ENCODE measurements around the gene PKIG. TPM values are rescaled to one million over a fixed set of nuclear protein-coding genes. Genes with fewer than 3 reads are reported as not detected.

PKIG gene
- polyA plus RNA-seq, 1 experiment: 186 TPM

DNA sequence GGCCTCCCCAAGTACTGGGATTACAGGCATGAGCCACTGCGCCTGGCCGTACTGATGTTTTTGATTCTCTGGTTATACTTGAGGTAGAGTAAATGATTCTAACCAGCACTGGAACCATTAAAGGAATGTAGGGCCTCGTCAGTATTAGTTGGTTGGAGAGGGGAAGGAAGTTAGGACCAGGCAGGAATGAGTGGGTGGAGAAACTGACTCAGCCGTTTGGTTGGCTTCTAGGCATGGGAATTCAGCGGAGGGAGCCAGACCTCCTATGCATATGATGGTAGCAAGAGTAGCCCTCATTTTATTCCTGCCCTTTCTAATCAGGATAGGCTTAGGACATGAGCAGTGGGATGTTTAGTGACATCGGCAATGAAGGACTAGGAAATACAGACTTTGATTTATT lies 41.5 kb upstream of the PKIG start:
- Histone ChIP-seq H3K36me3 (ENCODE audit: control insufficient read depth, insufficient read depth, low read length) (no peaks in the 10 kb centered on the region), H3K4me3 (ENCODE audit: low read depth, low read length) (no peak overlapping the region), H3K27me3 (ENCODE audit: control insufficient read depth, insufficient read depth, low read length) (no peaks in the 10 kb centered on the region)
- ChIA-PET POLR2A (no interaction called here), CTCF (interaction anchor here (0.6 to 2.0 kb wide), 4 partner anchors 8 to 108 kb away, joined by 3 to 5 read pairs (median 3); no protein-coding TSS in a partner anchor)
- DNase-seq (ENCODE audit: low read depth): no peak
- TF ChIP-seq, protein P1, sequence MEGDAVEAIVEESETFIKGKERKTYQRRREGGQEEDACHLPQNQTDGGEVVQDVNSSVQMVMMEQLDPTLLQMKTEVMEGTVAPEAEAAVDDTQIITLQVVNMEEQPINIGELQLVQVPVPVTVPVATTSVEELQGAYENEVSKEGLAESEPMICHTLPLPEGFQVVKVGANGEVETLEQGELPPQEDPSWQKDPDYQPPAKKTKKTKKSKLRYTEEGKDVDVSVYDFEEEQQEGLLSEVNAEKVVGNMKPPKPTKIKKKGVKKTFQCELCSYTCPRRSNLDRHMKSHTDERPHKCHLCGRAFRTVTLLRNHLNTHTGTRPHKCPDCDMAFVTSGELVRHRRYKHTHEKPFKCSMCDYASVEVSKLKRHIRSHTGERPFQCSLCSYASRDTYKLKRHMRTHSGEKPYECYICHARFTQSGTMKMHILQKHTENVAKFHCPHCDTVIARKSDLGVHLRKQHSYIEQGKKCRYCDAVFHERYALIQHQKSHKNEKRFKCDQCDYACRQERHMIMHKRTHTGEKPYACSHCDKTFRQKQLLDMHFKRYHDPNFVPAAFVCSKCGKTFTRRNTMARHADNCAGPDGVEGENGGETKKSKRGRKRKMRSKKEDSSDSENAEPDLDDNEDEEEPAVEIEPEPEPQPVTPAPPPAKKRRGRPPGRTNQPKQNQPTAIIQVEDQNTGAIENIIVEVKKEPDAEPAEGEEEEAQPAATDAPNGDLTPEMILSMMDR (IDR thresholded peaks at IDR 0.05; ENCODE audit: insufficient read depth, low read depth, low read length): no peak

DNA sequence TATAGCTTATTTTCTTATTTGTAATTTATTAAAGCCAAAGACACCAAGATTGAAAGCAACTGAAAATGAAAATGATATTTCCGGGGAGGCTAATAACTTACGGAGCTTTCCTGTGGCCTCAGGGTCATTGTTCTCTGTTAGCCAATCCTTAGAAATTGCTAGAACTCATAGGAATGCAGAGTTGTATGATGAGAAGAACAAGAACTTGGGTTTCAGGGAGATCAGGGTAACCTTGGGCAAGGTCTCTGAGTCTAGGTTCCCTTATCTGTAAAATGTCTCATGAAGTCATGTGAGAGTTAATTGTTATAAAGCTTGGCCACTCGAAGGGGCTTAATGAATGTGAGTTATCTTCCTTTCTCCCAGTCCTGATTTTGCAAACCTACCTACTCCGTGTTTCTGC lies 40.4 kb upstream of the PKIG start:
- no peak for DNase-seq (ENCODE audit: low read depth)
- CTCF ChIA-PET: interaction anchor here (1.2 to 2.0 kb wide), 2 partner anchors 11 to 61 kb away, joined by 3 to 5 read pairs; no protein-coding TSS in a partner anchor
- H3K27me3 ChIP-seq (ENCODE audit: control insufficient read depth, insufficient read depth, low read length): no peaks in the 10 kb centered on the region
- no peak overlapping the region for H3K4me3 ChIP-seq (ENCODE audit: low read depth, low read length)
- no peaks in the 10 kb centered on the region for H3K36me3 ChIP-seq (ENCODE audit: control insufficient read depth, insufficient read depth, low read length)
- POLR2A ChIA-PET: no interaction called here
- TF ChIP-seq, protein P1 (IDR thresholded peaks at IDR 0.05; ENCODE audit: insufficient read depth, low read depth, low read length): no peak

DNA sequence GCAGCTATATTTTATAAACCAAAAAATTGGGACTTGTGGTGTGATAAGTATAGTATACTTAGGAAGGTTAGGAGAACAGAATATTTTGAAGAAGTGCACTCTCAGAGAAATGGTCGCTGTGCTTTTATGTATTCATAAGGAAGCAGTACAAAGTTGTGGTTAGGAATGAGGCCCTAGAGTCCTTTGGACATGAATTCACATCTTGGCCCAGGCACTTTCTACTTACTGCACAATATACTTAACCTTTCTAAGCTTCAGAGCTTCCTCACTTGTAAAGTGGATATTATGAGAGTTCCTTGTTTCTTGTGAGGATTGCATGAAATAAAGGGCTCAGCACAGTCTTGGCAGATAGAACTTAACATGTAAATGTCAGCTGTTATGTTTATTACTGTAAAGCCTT lies 39.5 kb upstream of the PKIG start:
- POLR2A ChIA-PET: no interaction called here
- Histone ChIP-seq H3K4me3 (ENCODE audit: low read depth, low read length) (no peak overlapping the region), H3K27me3 (ENCODE audit: control insufficient read depth, insufficient read depth, low read length) (no peaks in the 10 kb centered on the region), H3K36me3 (ENCODE audit: control insufficient read depth, insufficient read depth, low read length) (no peaks in the 10 kb centered on the region)
- TF ChIP-seq, protein P1 (IDR thresholded peaks at IDR 0.05; ENCODE audit: insufficient read depth, low read depth, low read length): no peak
- CTCF ChIA-PET: interaction anchor here (1.2 to 2.0 kb wide), 3 partner anchors 10 to 67 kb away, joined by 3 to 5 read pairs (median 4); no protein-coding TSS in a partner anchor
- DNase-seq (ENCODE audit: low read depth): no peak

DNA sequence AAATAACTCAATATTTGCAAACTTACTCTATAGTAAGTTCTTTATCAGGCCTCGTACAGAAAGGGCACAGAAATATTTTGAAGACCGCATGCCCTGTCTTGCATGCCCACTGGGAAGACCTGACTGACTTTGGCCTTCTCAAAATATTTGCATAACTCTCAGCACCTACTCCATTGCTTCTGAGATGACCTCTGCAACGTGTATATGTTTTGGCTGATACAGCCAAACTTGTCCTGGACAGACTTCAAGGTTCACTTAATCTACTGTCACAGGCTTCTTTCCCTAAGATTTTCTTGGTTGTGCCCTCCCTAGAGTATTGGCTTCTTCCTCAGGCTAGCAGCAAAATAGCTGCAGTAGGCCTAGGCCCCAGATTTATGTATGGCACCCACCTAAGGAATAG lies 39.0 kb upstream of the PKIG start:
- TF ChIP-seq, protein P1 (IDR thresholded peaks at IDR 0.05; ENCODE audit: insufficient read depth, low read depth, low read length): no peak

DNA sequence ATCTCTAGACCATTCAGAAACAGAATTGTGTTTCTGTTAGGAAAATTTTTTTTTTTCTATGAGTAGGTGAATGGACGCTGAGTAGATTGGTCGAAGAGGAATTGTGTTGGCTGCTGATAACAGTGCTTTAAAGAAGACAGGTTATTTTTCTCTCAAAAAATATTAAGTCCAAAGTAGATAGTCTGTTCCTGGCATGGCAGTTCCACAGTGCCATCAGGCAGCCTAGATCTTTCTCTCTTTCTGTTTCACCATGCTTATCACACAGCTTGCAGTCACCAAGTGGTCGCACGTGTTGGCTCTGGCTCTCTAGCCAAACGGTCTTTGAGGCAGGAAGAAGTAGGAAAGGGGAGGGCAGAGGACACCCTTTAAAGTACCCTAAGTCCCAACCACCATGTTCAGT lies 38.1 kb upstream of the PKIG start:
- H3K27me3 ChIP-seq (ENCODE audit: control insufficient read depth, insufficient read depth, low read length): no peaks in the 10 kb centered on the region
- TF ChIP-seq, protein P1 (IDR thresholded peaks at IDR 0.05; ENCODE audit: insufficient read depth, low read depth, low read length): no peak
- H3K4me3 ChIP-seq (ENCODE audit: low read depth, low read length): no peak overlapping the region
- ChIA-PET CTCF (interaction anchor here (1.6 kb wide), 1 partner anchor 66 kb away, joined by 4 read pairs; no protein-coding TSS in a partner anchor), POLR2A (no interaction called here)
- H3K36me3 ChIP-seq (ENCODE audit: control insufficient read depth, insufficient read depth, low read length): no peaks in the 10 kb centered on the region
- no peak for DNase-seq (ENCODE audit: low read depth)

More for the DNA sequence above, 39.0 kb upstream of the PKIG start:
- ChIA-PET POLR2A (no interaction called here), CTCF (interaction anchor here (1.2 kb wide), 2 partner anchors 60 to 67 kb away, joined by 3 to 4 read pairs; no protein-coding TSS in a partner anchor)
- DNase-seq (ENCODE audit: low read depth): no peak
- no peaks in the 10 kb centered on the region for H3K27me3 ChIP-seq (ENCODE audit: control insufficient read depth, insufficient read depth, low read length)
- no peaks in the 10 kb centered on the region for H3K36me3 ChIP-seq (ENCODE audit: control insufficient read depth, insufficient read depth, low read length)
- no peak overlapping the region for H3K4me3 ChIP-seq (ENCODE audit: low read depth, low read length)
